HG02852 (cell line): ENCODE data around the gene CDK11B.
A peak's percentile ranks its signal among the peaks of the same experiment; 100 is the strongest.
"Not testable (repeated sequence)": the region's sequence is repeated elsewhere in the genome, so short reads cannot be mapped to it uniquely, and the experiment has no call there.

Experiments used
- ATAC-seq: cut with Tn5 transposase; IDR thresholded peaks from one replicate; pipeline ENCODE4 v1.9.1; 2021; ENCODE audit warnings: mild to moderate bottlenecking, moderate library complexity; ENCODE audit not compliant: unreplicated experiment

The CDK11B gene

GRCh38 chr1:1683104-1683905, 24.5 kb upstream of the CDK11B start:
- no peak for ATAC-seq

DNA sequence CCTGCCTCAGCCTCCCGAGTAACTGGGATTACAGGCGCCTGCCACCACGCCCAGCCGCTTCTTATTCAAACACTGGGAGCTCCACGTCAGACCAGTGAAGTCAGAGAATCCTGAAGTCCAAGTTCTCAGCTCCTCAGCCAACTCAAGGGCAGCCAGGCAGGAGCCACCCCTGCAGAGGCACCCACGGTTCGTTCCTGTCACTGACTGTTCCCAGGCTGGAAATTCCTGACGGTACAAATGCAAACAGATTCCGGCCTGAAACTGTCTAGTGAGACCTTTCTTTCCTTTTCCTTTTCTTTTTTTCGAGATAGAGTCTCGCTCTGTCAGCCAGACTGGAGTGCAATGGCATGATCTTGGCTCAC, 22.1 kb upstream of the CDK11B start:
- no peak for ATAC-seq

GRCh38 chr1:1680031-1680911, 21.5 kb upstream of the CDK11B start:
- ATAC-seq, result no peak

DNA sequence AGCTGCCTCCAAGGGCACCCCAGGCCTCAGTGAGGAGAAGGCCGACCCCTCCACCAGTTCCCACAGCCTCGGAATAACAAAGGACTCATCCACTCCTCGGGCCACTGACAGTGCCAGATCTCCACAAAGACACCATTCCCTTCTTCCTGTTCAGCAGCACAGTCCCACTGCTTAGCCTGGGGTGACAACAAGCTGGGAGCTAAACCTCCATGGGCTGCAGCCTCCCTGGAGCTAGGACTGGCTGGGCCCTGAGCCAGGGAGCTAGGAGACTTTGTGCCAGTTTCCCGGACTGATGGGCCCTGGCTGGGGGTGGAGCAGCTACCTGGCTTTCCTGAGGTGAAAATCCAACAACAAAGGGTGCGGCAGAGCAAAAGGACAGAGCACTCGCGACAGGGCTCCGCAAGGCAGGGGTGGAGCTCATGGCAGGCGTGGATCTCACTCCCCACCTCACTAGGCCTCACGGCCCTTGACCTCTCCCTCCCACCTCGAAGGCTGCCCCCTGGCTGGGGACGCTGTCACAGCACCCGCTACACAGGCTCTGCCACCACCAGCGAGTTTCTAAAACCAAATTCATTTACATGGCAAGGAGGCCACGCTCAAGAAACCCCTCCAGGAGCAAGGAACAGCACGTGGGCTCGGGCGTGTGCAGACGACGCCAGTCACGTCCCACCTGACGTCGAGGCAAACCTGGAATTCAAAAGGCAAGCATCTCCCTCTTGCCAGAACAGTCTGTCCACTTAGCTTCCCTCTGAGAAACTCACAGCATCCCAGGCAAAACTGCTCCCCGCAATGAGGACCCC, 20.0 kb upstream of the CDK11B start:
- ATAC-seq, result no peak

GRCh38 chr1:1677718-1678580, 19.1 kb upstream of the CDK11B start:
- ATAC-seq, result peak; percentile 50

DNA sequence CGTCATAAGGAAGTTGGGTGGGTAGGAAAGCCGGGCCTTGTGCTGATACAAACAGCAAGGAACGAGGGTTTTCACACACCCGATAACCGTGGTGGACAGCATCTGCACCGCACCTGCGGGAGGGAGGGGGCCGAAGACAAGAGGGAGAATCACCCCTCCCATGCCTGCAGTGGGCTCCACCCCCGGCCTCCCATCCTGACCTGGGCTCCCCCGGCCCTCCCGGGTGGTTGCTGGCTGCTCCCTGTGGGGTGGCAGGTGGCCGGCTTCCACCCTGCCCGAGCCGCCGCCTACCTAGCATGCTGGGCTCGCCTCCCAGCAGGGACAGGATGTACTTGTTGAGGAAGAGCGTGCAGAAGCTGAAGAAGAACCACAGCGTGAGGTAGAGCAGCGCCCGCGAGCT, 17.3 kb upstream of the CDK11B start:
- ATAC-seq, result not testable (repeated sequence)

GRCh38 chr1:1675218-1675617, 16.4 kb upstream of the CDK11B start:
- ATAC-seq, result not testable (repeated sequence)

DNA sequence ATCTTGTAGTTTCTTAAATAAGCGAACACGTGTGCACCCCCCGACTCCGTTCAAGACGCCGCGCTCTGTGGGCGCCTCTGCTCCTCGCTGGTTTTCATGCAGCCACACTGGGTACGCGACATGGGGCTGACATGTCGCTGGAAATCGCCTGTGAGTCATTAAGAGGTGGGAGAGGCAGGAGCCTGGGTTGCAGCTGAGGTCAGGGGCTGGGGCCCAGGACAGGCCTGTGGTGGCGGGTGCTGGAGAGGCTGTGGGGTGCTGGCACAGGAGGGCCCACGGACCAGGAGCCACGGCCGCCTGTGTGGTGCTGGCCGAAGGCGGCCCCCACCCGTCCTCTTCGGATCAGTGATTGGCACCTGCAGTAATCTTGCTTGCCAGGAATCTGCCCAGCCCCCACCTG, 16.0 kb upstream of the CDK11B start:
- not testable (repeated sequence) for ATAC-seq

DNA sequence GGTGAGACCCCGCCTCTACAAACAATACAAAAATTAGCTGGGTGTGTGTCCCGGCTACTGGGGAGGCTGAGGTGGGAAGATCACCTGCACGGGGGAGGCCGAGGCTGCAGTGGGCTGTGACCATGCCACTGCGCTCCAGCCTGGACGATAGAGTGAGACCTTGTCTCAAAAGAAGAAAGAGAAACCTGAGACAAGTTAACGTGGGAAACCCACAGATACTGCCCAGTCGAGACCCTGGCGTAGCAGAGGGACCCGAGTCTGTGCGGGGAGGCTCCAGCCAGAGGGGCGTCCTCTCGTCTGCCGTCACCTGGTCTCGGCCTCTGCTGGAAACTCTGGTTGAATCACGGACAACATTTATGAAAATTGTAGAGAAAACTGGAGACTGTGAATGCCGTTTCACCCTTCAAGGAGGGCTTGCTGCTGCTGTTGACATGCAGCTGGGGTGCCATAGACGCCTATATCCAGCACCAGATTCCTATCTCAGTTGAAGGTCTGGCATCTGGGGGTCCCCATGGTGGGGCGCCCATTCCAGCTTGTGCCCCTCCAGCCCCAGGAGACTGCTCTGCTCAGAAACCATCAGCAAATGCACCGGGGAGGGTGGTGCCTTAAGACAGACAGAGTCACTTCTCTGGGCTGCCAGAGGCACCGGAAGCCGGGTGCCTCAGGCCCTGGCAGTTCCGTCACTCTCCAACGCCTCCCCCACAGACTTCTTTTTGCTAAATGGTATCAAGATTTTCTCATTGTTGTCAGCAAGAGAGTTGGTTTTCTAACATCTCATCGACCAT, 13.6 kb upstream of the CDK11B start:
- ATAC-seq, result no peak

DNA sequence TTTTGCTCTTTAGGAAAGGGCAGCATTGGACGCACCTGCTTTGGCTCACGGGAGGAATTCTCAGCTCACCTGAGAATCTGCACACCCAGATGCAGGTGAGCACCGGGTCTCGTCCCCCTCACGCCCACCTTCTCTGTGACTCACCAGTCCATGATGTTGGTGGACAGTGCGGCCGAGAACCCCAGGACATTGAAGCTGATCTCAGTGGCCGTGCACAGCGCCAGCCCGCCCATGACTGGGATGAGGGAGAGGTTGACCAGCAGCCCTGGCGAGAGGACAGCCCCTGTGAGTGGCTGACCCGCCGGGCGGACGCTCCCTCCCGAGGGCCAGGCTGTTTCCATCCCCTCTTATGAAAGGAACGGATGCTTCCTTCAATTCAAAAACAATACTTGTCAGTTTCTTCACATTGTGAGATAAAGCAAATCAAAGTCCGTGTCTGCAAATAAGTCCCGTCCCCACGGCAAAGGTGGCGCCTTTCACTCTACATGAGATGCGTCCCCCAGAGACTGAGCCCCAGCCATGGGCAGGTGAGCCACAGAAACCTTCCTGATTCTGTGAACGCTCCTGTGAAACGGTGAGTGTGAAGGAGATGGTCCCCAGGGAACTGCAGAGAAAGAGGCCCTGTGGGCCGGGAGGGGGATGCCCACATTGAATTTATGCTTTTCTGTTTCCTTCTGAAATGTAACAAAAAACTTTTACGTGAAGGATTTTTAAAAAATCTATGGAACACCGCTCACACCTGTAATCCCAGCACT, 12.7 kb upstream of the CDK11B start:
- ATAC-seq, result no peak

DNA sequence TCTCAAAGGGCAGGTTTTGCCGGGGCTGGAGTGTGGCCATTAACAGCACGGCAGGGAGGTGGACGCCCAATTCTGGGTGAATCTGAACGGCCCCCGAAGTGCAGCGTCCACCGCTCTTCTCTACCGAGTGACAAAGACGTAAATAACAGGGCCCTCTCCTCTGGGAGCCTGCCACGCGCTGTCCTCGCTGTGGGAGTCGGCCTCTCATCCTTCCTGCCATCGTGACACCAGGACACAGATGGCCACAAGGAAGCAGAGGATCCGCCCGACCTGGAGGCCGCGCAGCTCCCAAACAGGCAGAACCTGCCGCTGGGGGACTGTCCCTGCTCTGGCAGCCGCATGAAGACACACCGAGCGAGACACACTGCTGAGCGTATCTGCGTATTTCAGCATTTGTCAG, 12.1 kb upstream of the CDK11B start:
- no peak for ATAC-seq

DNA sequence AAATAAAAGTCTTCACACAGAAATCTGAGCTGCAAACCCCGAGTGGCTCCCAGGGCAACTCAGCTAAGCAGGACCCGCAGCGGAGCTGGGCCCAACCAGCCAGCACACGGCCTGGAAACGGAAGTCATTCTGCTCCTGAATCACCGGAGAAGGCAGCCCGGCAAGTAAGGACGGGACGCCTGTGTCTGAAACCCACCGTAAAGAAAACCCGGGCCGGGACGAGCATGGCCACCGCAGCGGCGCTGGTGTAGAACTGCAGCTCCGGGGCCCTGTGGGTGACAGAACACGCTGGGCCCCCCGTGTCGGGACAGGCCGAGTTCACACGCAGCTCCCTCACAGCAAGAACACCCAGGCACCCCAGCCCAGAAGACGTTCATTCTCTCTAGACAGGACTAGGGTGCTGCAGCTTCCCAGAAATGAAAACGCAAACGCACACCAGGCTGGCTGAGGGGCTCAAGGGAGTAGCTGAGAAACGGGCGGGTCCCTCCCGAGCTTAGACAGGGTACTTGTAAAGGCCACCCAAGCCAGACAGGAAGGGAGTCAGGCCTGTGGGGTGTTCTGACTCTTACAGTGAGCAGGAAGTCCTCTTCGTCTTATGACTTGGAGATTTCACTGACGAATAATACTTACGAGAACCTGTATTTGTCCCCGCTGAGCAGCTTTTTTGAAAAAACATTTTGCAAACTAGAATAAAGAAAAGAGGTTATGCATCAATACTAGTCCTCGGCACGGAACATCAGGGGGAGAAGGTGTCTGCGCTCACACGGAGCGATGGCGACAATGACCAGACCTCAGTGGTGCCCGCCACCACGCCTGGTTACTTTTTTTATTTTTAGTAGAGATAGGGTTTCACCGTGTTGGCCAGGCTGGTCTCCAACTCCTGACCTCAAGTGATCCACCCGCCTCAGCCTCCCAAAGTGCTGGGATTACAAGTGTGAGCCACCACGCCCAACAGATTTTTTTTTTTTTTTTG, 10.9 kb upstream of the CDK11B start:
- ATAC-seq, result no peak

- no peak for ATAC-seq
Observed at GRCh38 chr1:1666526-1666925, 7.7 kb upstream of the CDK11B start.

DNA sequence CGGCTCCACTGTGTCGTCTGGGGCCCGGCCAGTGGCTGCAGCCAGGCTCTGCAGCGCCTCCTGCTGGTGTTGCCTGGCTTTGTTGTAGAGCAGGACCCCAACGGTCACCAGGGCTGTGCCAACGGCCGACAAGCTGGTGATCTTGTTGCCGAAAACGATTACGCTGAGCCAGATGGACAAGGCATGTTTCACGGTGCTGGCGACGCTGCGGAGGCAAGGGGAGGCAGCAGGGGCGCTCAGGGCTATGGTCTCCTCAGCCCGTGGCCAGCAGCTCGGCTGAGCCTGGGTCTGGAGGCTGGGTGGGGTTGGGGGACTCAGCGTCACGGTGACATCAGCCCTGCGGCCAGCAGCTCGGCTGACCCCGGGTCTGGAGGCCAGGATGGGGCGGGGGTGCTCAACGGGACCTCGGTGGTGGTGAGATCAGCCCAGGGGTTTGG, 7.0 kb upstream of the CDK11B start:
- no peak for ATAC-seq

DNA sequence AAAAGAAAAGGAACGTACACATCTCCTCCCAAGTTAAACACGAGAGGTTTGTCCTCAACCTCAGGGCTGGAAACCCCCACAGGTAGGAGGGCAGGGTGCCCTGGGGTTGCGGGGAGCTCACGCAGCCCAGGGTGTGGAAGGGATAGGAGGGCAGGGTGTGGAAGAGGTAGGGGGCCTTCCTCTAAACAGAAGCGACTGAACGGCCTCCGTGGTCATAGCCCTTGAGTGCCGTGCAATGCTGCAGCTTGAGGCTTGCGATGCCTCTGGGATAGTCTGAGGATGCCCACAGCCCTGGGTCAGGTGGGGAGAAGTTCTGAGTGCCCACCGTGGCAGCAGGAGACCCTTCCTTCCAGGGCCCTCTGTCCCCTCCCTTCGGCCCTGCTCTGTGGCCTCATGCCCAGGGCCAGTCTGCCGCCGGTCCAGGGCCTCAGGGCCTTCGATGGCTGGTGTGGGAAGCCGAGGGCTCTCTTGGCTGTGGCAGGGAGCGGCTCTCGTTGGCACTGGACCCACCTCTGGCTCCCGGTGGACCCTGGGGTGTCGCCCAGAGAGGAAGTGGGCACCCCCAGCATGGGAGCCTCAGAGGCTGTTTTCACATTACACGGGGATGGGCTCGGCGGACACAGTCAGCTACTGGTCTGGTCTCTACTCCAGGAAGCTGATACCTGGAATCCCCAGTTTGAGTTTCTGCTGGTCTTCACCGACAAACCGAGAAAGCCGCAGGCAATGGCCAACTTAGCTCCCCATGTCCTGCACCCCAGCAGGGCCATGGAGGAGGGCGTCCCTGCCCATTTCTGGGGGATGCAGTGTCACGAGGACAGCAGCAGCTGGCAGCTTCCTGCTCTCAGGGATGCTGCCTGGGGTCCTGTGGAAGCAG, 6.4 kb upstream of the CDK11B start:
- ATAC-seq, result no peak

- ATAC-seq, result not testable (repeated sequence)
Observed at GRCh38 chr1:1664318-1664717, 5.5 kb upstream of the CDK11B start.
